M059J (cell line): ENCODE data around the gene DMXL1. TPM values are rescaled to one million over a fixed set of nuclear protein-coding genes. Genes with fewer than 3 reads are reported as not detected.

Experiments
- DNase-seq: peaks from one replicate; pipeline ENCODE4 v3.0.0-alpha.2; 2012; ENCODE audit warnings: low read depth
- total RNA-seq: library from RNA; depleted of rRNA; stranded (reverse); fragments of >200 nt; shearing (Covaris generic); gene quantifications from 2 replicates; pipeline ENCODE4 v1.2.3, GENCODE V29; 2014; rRNA removed

The DMXL1 gene, protein sequence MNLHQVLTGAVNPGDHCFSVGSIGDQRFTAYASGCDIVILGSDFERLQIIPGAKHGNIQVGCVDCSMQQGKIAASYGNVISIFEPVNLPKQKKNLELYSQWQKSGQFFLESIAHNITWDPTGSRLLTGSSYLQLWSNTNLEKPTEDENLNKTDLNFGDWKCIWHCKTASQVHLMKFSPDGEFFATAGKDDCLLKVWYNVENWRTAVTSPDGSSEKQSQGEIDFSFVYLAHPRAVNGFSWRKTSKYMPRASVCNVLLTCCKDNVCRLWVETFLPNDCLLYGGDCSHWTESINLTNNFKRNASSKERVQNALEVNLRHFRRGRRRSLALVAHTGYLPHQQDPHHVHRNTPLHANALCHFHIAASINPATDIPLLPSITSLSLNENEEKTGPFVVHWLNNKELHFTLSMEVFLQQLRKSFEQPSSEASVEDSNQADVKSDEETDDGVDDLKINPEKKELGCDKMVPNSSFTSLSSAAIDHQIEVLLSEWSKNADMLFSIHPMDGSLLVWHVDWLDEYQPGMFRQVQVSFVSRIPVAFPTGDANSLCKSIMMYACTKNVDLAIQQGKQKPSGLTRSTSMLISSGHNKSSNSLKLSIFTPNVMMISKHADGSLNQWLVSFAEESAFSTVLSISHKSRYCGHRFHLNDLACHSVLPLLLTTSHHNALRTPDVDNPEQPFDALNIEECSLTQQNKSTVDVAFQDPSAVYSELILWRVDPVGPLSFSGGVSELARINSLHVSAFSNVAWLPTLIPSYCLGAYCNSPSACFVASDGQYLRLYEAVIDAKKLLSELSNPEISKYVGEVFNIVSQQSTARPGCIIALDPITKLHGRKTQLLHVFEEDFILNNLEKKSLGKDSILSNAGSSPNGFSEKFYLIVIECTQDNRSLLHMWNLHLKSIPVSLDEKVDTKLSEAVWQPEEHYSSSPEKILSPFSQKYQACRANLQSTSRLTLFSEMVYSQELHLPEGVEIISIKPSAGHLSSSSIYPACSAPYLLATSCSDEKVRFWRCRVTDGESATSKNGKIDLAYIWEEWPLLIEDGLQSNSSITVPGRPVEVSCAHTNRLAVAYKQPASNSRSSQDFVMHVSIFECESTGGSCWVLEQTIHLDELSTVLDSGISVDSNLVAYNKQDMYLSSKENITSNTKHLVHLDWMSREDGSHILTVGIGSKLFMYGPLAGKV (N-terminal part only)
- 10.3 and 22.0 TPM in 2 replicates for total RNA-seq

- DNase-seq, result peak; percentile 99
These were observed at the start of gene DMXL1 for GRCh38 chr5:119070828-119071560. TSS of gene DMXL1 (plus strand) at chr5:119071087. CDS start at chr5:119071570, 483 bp downstream.

DNA sequence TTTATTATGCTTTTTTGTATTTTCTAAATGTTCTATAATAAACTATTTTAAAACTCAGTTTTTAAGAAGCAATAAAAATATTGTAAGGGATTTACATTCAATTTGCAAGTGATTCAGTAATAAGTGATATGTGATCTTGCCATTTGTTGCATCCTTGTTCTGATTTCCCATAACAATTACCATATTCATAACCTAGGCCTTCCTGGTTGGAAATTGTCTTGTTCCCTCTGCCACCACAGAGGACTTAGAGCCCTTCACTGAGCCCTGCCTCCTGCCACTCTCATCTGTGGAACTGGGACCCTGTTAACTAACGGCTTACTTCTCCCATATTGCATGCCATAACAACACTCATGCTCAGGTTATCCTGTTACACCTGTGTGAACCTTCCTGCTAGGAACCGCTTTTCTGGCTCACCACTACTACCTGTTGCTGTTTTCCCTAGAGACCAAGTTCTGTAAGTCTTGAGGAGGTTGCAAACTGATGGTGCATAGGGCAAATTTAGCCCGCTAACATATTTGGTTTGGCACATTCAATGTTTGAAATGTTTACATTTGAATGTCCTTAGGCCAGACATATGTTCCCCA lies 49.6 kb upstream of the DMXL1 start:
- DNase-seq, result no peak

- DNase-seq, result peak; percentile 44
These were observed 48.7 kb upstream of the DMXL1 start for GRCh38 chr5:119022017-119022745.

- no peak for DNase-seq
These were observed 48.1 kb upstream of the DMXL1 start for GRCh38 chr5:119022773-119023172.

GRCh38 chr5:119028575-119028974 lies 42.3 kb upstream of the DMXL1 start:
- no peak for DNase-seq

DNA sequence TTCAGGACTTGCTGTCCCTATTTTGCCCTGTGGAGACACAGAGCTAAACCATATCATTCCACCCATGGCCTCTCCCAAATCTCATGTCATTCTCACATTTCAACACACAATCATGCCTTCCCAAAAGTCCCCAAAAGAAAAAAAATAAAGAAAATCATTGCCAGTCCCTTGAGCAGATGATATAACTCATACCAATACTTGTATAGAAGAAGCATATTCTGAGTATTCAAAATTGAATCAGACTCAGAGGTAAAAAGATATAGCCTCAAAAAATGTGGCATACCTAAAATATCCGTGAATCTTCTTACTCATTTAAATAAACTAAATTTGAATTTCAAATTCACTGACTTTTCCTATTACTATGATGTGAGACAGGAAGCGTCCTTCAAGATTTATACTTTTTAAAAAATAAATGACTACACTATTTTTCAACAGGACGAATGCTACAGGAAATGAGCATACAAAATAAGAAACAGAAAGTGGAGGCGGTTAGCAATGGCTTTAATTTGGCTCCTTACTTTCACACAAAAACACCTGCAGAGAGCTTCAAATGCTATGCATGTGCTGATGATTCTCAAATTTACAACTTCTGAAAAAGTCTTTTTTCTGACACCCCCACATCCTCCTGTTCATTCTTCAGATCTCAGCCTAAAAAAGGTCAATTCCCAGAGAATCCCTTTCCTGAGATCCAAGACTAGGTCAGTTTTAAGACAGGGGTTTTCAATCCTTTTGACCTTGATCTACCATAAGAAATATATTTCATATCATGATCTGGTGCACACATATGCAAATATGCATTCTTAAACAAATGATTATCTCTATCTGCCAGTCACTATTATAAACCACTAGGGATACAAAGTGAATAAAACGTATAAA lies 39.6 kb upstream of the DMXL1 start:
- no peak for DNase-seq

DNA sequence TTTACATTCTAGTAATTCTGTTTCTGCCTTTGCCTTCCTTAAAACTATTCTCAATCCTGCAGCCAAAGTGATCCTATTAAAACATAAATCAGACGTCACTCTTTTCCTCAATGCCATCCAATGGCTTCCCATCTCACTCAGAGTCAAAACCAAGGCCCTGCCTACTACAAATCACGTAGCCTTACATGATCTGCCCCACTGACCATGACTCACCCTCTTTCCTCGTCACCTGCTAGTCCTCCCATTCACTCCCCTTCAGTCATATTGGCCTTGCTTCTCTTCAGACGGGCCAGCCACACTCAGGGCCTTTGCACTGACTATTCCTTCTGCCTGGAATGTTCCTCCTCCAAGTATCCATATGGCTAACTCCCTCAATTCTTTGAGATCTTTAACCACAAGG lies 39.0 kb upstream of the DMXL1 start:
- DNase-seq, result peak; percentile 63

GRCh38 chr5:119032656-119033055 lies 38.2 kb upstream of the DMXL1 start:
- DNase-seq, result no peak

DNA sequence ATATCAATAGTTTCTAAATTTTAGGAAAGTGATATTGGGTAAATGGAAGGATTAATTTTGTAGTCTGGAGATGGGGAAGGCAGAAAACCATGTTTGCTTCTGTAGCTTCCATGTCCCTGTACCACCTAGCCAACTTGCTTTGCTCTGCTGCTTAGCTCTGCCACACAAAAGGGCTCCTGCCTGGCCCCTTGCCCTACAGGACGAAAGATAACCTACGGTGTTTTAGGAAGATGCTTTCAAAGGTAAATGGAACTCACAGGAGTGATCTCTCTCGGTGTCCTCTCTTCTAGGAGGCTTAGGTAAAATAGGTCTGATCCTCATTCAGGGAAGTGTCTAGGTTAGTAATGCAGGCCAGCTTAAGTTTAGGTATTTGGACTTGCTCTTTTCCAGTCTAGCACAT lies 37.8 kb upstream of the DMXL1 start:
- no peak for DNase-seq

DNA sequence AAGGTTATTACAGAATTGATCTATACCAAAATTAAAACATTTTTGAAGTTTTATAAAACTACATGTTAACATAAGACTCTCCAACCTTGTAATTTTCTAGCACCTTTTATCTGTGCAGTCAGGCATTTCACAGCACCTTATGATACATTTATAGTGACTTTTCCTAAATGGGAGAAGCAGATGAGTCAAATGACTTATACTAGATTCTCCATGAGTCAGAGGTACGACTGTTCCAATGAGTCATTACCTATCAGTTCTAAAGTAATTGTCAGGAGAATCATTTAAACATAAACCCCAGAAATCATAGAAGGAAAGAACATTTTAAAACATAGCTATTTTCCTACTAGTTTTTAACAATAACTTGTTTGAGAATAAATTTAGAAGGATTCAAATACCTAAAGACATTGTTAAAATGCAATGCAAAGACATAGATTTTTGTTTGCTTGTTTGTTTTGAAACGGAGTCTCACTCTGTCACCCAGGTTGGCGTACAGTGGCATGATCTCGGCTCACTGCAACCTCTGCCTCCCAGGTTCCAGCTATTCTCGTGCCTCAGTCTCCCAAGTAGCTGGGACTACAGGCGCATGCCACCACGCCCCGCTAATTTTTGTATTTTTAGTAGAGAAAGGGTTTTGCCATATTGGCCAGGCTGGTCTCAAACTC lies 34.7 kb upstream of the DMXL1 start:
- DNase-seq, result peak; percentile 80

- peak; percentile 37 for DNase-seq
These were observed 33.2 kb upstream of the DMXL1 start for GRCh38 chr5:119037496-119038215.

GRCh38 chr5:119048246-119048645 lies 22.6 kb upstream of the DMXL1 start:
- no peak for DNase-seq

- peak; percentile 19 for DNase-seq
These were observed 20.9 kb upstream of the DMXL1 start for GRCh38 chr5:119049824-119050449.

DNA sequence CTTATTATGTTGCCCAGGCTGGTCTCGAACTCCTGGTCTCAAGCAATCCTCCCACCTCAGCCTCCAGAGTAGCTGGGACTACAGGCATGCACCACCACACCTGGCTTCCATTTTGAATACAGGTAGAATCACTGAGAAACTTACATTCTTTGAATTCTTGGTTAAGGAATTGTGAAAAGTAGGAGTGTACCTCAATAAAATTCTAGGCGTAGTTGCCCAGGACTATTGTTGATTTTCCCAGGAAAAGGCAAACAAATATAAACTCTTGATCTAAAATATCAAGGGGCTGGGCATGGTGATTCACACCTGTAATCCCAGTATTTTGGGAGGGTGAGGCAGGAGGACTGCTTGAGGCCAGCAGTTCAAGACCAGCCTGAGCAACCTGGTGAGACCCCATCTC lies 16.8 kb upstream of the DMXL1 start:
- no peak for DNase-seq

DNA sequence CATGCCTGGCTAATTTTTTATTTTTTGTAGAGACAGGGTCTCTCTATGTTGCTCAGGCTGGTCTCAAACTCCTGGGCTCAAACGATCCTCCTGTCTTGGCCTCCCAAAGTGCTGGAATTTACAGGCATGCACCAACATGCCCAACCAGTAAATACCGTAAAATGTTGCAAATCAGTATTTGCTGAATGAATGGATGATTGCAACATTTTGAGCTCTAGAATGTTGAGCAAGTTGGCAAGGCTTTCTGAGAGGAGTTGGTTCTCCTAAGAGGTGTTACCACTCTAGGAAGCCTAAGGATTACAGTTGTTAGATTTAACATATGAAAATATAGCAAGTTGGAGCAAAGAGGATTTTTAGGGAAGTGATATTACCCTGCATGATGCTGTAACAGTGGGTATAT lies 15.6 kb upstream of the DMXL1 start:
- DNase-seq, result no peak

- DNase-seq, result no peak
These were observed 11.8 kb upstream of the DMXL1 start for GRCh38 chr5:119058979-119059529.

- DNase-seq, result no peak
These were observed 11.1 kb upstream of the DMXL1 start for GRCh38 chr5:119059740-119060255.
